SK-MEL-5 (cell line): ENCODE results near the gene PPP1CC. TPM values are rescaled to one million over a fixed set of nuclear protein-coding genes. Genes with fewer than 3 reads are reported as not detected.
A peak's percentile ranks its signal among the peaks of the same experiment; 100 is the strongest.
"Not testable (repeated sequence)": the region's sequence is repeated elsewhere in the genome, so short reads cannot be mapped to it uniquely, and the experiment has no call there.

ENCODE experiments used
- DNase-seq: peaks from one replicate; pipeline ENCODE4 v3.0.0-alpha.2; 2016; ENCODE audit warnings: low read depth, low spot score
- in situ Hi-C: cut with HindIII; loops from 2 replicates; pipeline ENCODE4 v1.10.0; 2016; ENCODE audit warnings: low sequenced_read_pairs, high pct_unique_total_duplicates, low pct_unique_long_range_greater_than_20kb
- total RNA-seq: library from RNA; depleted of rRNA; stranded (reverse); fragments of >200 nt; shearing (Covaris generic); gene quantifications from 2 replicates; pipeline ENCODE4 v1.2.3, GENCODE V29; 2014

The PPP1CC gene
- total RNA-seq, 1 experiment from 2014 or later = 197 TPM

GRCh38 chr12:110762891-110763290, 20.2 kb upstream of the PPP1CC start:
- in situ Hi-C loops = no loop called here
- no peak for DNase-seq

- in situ Hi-C loops = no loop called here
- DNase-seq = no peak
Observed at GRCh38 chr12:110760204-110760609, 17.5 kb upstream of the PPP1CC start.

GRCh38 chr12:110758922-110759321, 16.2 kb upstream of the PPP1CC start:
- DNase-seq = no peak
- in situ Hi-C loops = no loop called here

GRCh38 chr12:110756611-110757010, 13.9 kb upstream of the PPP1CC start:
- DNase-seq = no peak
- in situ Hi-C loops = no loop called here

- DNase-seq = no peak
- in situ Hi-C loops = no loop called here
Observed at GRCh38 chr12:110754101-110754793, 11.6 kb upstream of the PPP1CC start.

- in situ Hi-C loops = no loop called here
- no peak for DNase-seq
Observed at GRCh38 chr12:110750784-110751461, 8.2 kb upstream of the PPP1CC start.

GRCh38 chr12:110746550-110746949, 3.9 kb upstream of the PPP1CC start:
- in situ Hi-C loops = no loop called here
- no peak for DNase-seq

GRCh38 chr12:110745542-110746284, 3.0 kb upstream of the PPP1CC start:
- in situ Hi-C loops = no loop called here
- no peak for DNase-seq

- in situ Hi-C loops = no loop called here
- peak; percentile 23 for DNase-seq
Observed at GRCh38 chr12:110744601-110745264, 2.0 kb upstream of the PPP1CC start.

- in situ Hi-C loops = no loop called here
Observed at GRCh38 chr12:110744151-110744571, 1.5 kb upstream of the PPP1CC start.

GRCh38 chr12:110743571-110744093, 941 bp upstream of the PPP1CC start:
- DNase-seq = peak; percentile 24
- in situ Hi-C loops = no loop called here

More at GRCh38 chr12:110744151-110744571, 1.5 kb upstream of the PPP1CC start:
- peak; percentile 95 for DNase-seq

- DNase-seq = peak; percentile 13
- in situ Hi-C loops = no loop called here
Observed at GRCh38 chr12:110742096-110742717, 484 bp downstream of the PPP1CC start.

- in situ Hi-C loops = no loop called here
- DNase-seq = peak; percentile 28
Observed at GRCh38 chr12:110741341-110742095, 1.2 kb downstream of the PPP1CC start.

GRCh38 chr12:110739894-110740293, 2.8 kb downstream of the PPP1CC start:
- DNase-seq = no peak
- in situ Hi-C loops = no loop called here

GRCh38 chr12:110739488-110739887, 3.2 kb downstream of the PPP1CC start:
- in situ Hi-C loops = no loop called here

GRCh38 chr12:110737532-110737931, 5.2 kb downstream of the PPP1CC start:
- no peak for DNase-seq
- in situ Hi-C loops = no loop called here

More at GRCh38 chr12:110739488-110739887, 3.2 kb downstream of the PPP1CC start:
- DNase-seq = no peak

GRCh38 chr12:110737016-110737415, 5.7 kb downstream of the PPP1CC start:
- DNase-seq, in situ Hi-C loops: not testable (repeated sequence)
